Panc1 (cell line): ENCODE results near the gene EFCAB8. TPM values are rescaled to one million over a fixed set of nuclear protein-coding genes. Genes with fewer than 3 reads are reported as not detected.
"Not testable (repeated sequence)": the region's sequence is repeated elsewhere in the genome, so short reads cannot be mapped to it uniquely, and the experiment has no call there.

Experiments used
- ATAC-seq: fragments of 200-7000 bp; cut with Tn5 transposase; 2 replicates; pipeline ENCODE4 v1.9.1; 2020; ENCODE audit warnings: mild to moderate bottlenecking, moderate library complexity
- BruUV-seq: library from RNA; stranded (reverse); fragments of 400-500 nt; replicated peaks from 2 replicates; lab custom pipeline; 2021; lab: Mats Ljungman, UMichigan
- CTCF ChIA-PET: fragments of 300-600 bp; sonication (Branson Sonifier 250); formaldehyde crosslinking; loops from one replicate; lab custom pipeline; 2022; ENCODE audit warnings: antibody characterized with exemption; lab: Charles Lee
- POLR2A ChIA-PET: fragments of 300-600 bp; sonication (Branson Sonifier 250); formaldehyde crosslinking; loops from one replicate; lab custom pipeline; 2022; ENCODE audit warnings: antibody characterized with exemption; lab: Charles Lee
- DNase-seq: peaks from one replicate; pipeline ENCODE4 v3.0.0-alpha.2; 2010; ENCODE audit warnings: low read depth, low spot score
- H3K27ac ChIP-seq: 2 replicates; pipeline ENCODE4 v1.5.1; 2011; ENCODE audit warnings: mild to moderate bottlenecking, low read length, inconsistent platforms
- H3K27me3 ChIP-seq: fragments of 200-500 bp; sonication (Bioruptor generic); 2 replicates; pipeline ENCODE4 v1.6.0; 2014; ENCODE audit warnings: low read length, inconsistent platforms; ENCODE audit not compliant: control insufficient read depth, insufficient read depth
- H3K36me3 ChIP-seq: fragments of 200-500 bp; sonication (Bioruptor generic); 2 replicates; pipeline ENCODE4 v1.5.1; 2014; ENCODE audit warnings: inconsistent platforms, mild to moderate bottlenecking, low read length, moderate library complexity; ENCODE audit not compliant: control insufficient read depth, insufficient read depth
- H3K4me1 ChIP-seq: 2 replicates; pipeline ENCODE4 v1.5.1; 2011; ENCODE audit warnings: inconsistent platforms, mild to moderate bottlenecking, low read length, moderate library complexity; ENCODE audit not compliant: control insufficient read depth, insufficient read depth
- H3K4me3 ChIP-seq, 2 experiments: 2 replicates each; pipeline ENCODE4 v1.5.1; 2011 to 2012; ENCODE audit warnings: low read depth in 2 of 2, low read length in 2 of 2, mild to moderate bottlenecking in 2 of 2, inconsistent platforms in 1 of 2, moderate library complexity in 1 of 2
- H3K9me3 ChIP-seq: fragments of 200-500 bp; sonication (Bioruptor generic); 2 replicates; pipeline ENCODE4 v1.5.1; 2014; ENCODE audit warnings: low read depth, mild to moderate bottlenecking, inconsistent platforms, low read length, moderate library complexity; ENCODE audit not compliant: control insufficient read depth, insufficient read depth
- CTCF ChIP-seq: fragments of 450-650 bp; IDR thresholded peaks from 2 replicates; pipeline ENCODE4 v1.5.1; 2017; ENCODE audit warnings: mild to moderate bottlenecking
- POLR2AphosphoS5 ChIP-seq: IDR thresholded peaks from 2 replicates; pipeline ENCODE4 v1.6.1; 2012; ENCODE audit warnings: mild to moderate bottlenecking, low read depth, low read length, moderate library complexity
- REST ChIP-seq, 2 experiments: IDR thresholded peaks; 2 replicates each; pipeline ENCODE4 v1.6.1; 2011 to 2012; ENCODE audit warnings: low read depth in 2 of 2, control low read depth in 1 of 2, low read length in 1 of 2, mild to moderate bottlenecking in 1 of 2, moderate library complexity in 1 of 2; ENCODE audit not compliant: insufficient read depth in 1 of 2
- SIN3A ChIP-seq: IDR thresholded peaks from 2 replicates; pipeline ENCODE4 v1.6.1; 2012; ENCODE audit warnings: low read depth, mild to moderate bottlenecking, low read length, moderate library complexity, borderline replicate concordance; ENCODE audit not compliant: insufficient read depth
- TCF7L2 ChIP-seq: IDR thresholded peaks from 2 replicates; pipeline ENCODE4 v1.6.1; 2011; ENCODE audit warnings: mild to moderate bottlenecking, low read depth, low read length, inconsistent platforms
- in situ Hi-C: cut with HindIII; loops from 2 replicates; pipeline ENCODE4 v1.10.0; 2016; ENCODE audit warnings: low sequenced_read_pairs, low pct_unique_long_range_greater_than_20kb
- intact Hi-C: fragments of 100-400 bp; cut with micrococcal nuclease; formaldehyde crosslinking; loops from one replicate; pipeline ENCODE4 v1.10.0; 2022; ENCODE audit not compliant: unreplicated experiment
- total RNA-seq: library from RNA; stranded (reverse); gene quantifications from one replicate; pipeline ENCODE4 v1.2.1, GENCODE V29; 2021; ENCODE audit not compliant: unreplicated experiment

Gene EFCAB8
- total RNA-seq, 1 experiment from 2014 or later, result 1.1 TPM

GRCh38 chr20:32869562-32869961 is 10.8 kb downstream of the EFCAB8 start:
- CTCF ChIA-PET, result no interaction called here
- TF ChIP-seq TCF7L2 (no peak), CTCF (no peak), POLR2AphosphoS5 (no peak), SIN3A (no peak), REST (IDR thresholded peaks at IDR 0.05; ENCODE audit: insufficient read depth in 1 of 2, low read depth in 2 of 2, low read length in 1 of 2) (no peak)
- Histone ChIP-seq H3K4me3 (no peak overlapping the region), H3K27me3 (no peaks in the 10 kb centered on the region), H3K27ac (no peak overlapping the region), H3K9me3 (no peaks in the 10 kb centered on the region), H3K4me1 (no peaks in the 10 kb centered on the region), H3K36me3 (no peaks in the 10 kb centered on the region)
- no peak for ATAC-seq
- intact Hi-C loops, result no loop called here
- no TSS peak for BruUV-seq
- in situ Hi-C loops, result no loop called here
- no peak for DNase-seq
- POLR2A ChIA-PET, result no interaction called here

- POLR2A ChIA-PET, result interaction anchor here (0.7 kb wide), 1 partner anchor 296 kb away, joined by 3 read pairs; no protein-coding TSS in a partner anchor
- H3K27ac ChIP-seq, in situ Hi-C loops, CTCF ChIA-PET, BruUV-seq, H3K4me1 ChIP-seq, H3K9me3 ChIP-seq, H3K27me3 ChIP-seq, DNase-seq, H3K36me3 ChIP-seq, intact Hi-C loops, ATAC-seq, H3K4me3 ChIP-seq: not testable (repeated sequence)
Measured at GRCh38 chr20:32870526-32870925, 11.8 kb downstream of the EFCAB8 start.

- H3K4me3 ChIP-seq, result no peak overlapping the region
- no peaks in the 10 kb centered on the region for H3K9me3 ChIP-seq
- ATAC-seq (no peak), DNase-seq (no peak)
- intact Hi-C loops, result no loop called here
- no peak for TF ChIP-seq TCF7L2
- TF ChIP-seq REST (IDR thresholded peaks at IDR 0.05; ENCODE audit: insufficient read depth in 1 of 2, low read depth in 2 of 2, low read length in 1 of 2), result no peak
- TF ChIP-seq SIN3A, result no peak
- TF ChIP-seq CTCF, result no peak
- no peak for TF ChIP-seq POLR2AphosphoS5
- H3K27ac ChIP-seq, result no peak overlapping the region
- POLR2A ChIA-PET, result no interaction called here
- BruUV-seq, result no TSS peak
- in situ Hi-C loops, result no loop called here
- no peaks in the 10 kb centered on the region for H3K27me3 ChIP-seq
- no peaks in the 10 kb centered on the region for H3K4me1 ChIP-seq
- no peaks in the 10 kb centered on the region for H3K36me3 ChIP-seq
- CTCF ChIA-PET, result no interaction called here
Measured at GRCh38 chr20:32870985-32871384, 12.3 kb downstream of the EFCAB8 start.
